HEK293 (cell line): ENCODE results near the gene ARMH4.

Source experiments
- CTCF ChIA-PET: fragments of 350-600 bp; formaldehyde crosslinking; extraction: SDS; loops from one replicate; lab custom pipeline; 2021; ENCODE audit warnings: antibody characterized with exemption; lab: Yijun Ruan, JAX
- POLR2A ChIA-PET: fragments of 300-600 bp; formaldehyde crosslinking; extraction: SDS; loops from one replicate; lab custom pipeline; 2020; ENCODE audit warnings: antibody characterized with exemption, inconsistent platforms; lab: Yijun Ruan, JAX
- H3K27ac ChIP-seq: fragments of 200-500 bp; sonication (Bioruptor generic); 2 replicates; pipeline ENCODE4 v1.5.1; 2014; ENCODE audit warnings: low read depth, low read length, control low read depth, inconsistent platforms; ENCODE audit errors: extremely low read depth
- H3K36me3 ChIP-seq, 2 experiments: fragments of 200-500 bp in 1 of 2; sonication (Bioruptor generic) in 1 of 2; 1 replicate in 1 of 2; 2 replicates in 1 of 2; pipeline ENCODE4 v1.5.1; 2014 to 2017; ENCODE audit warnings: inconsistent platforms in 2 of 2, low read length in 2 of 2; ENCODE audit not compliant: control insufficient read depth in 2 of 2, insufficient read depth in 1 of 2
- H3K4me1 ChIP-seq: fragments of 200-500 bp; sonication (Bioruptor generic); 2 replicates; pipeline ENCODE4 v1.5.1; 2014; ENCODE audit warnings: mild to moderate bottlenecking, low read length, inconsistent platforms; ENCODE audit not compliant: control insufficient read depth, insufficient read depth
- H3K4me3 ChIP-seq: 2 replicates; pipeline ENCODE4 v1.5.1; 2011; ENCODE audit warnings: low read depth, mild to moderate bottlenecking, control low read depth, low read length, moderate library complexity
- H3K9me3 ChIP-seq: fragments of 200-500 bp; sonication (Bioruptor generic); 2 replicates; pipeline ENCODE4 v1.5.1; 2014; ENCODE audit warnings: low read depth, low read length, inconsistent platforms; ENCODE audit not compliant: control insufficient read depth, insufficient read depth
- GLI2 ChIP-seq: fragments of 450-650 bp; formaldehyde crosslinking; IDR thresholded peaks from 2 replicates; pipeline ENCODE4; 2017; ENCODE audit warnings: missing biosample characterization, missing genetic modification characterization, low read depth, borderline replicate concordance
- GLI4 ChIP-seq: fragments of 450-650 bp; formaldehyde crosslinking; IDR thresholded peaks from 2 replicates; pipeline ENCODE4 v1.5.1; 2016; ENCODE audit warnings: missing biosample characterization, missing genetic modification characterization
- SP3 ChIP-seq: fragments of 450-650 bp; formaldehyde crosslinking; IDR thresholded peaks from 2 replicates; pipeline ENCODE4 v1.5.1; 2016; ENCODE audit warnings: missing biosample characterization, missing genetic modification characterization
- YY2 ChIP-seq: fragments of 450-650 bp; formaldehyde crosslinking; IDR thresholded peaks from 2 replicates; pipeline ENCODE4 v1.5.1; 2016; ENCODE audit warnings: missing biosample characterization, missing genetic modification characterization
- ZBTB8A ChIP-seq: fragments of 450-650 bp; formaldehyde crosslinking; IDR thresholded peaks from 2 replicates; pipeline ENCODE4 v1.5.1; 2016; ENCODE audit warnings: missing biosample characterization, missing genetic modification characterization
- ZNF521 ChIP-seq: fragments of 450-650 bp; formaldehyde crosslinking; IDR thresholded peaks from 2 replicates; pipeline ENCODE4 v1.5.1; 2017; ENCODE audit warnings: missing biosample characterization, mild to moderate bottlenecking, missing genetic modification characterization
- ZNF548 ChIP-seq: fragments of 450-650 bp; formaldehyde crosslinking; IDR thresholded peaks from 2 replicates; pipeline ENCODE4 v1.5.1; 2016; ENCODE audit warnings: missing biosample characterization, missing genetic modification characterization
- ZNF555 ChIP-seq: fragments of 450-650 bp; formaldehyde crosslinking; conservative IDR thresholded peaks from 2 replicates; pipeline ENCODE4 v1.5.1; 2017; ENCODE audit warnings: missing biosample characterization, mild to moderate bottlenecking, missing genetic modification characterization, inconsistent platforms
- ZNF707 ChIP-seq: fragments of 450-650 bp; formaldehyde crosslinking; IDR thresholded peaks from 2 replicates; pipeline ENCODE4 v1.5.1; 2016; ENCODE audit warnings: missing biosample characterization, missing genetic modification characterization
- ZNF785 ChIP-seq: fragments of 450-650 bp; formaldehyde crosslinking; IDR thresholded peaks from 2 replicates; pipeline ENCODE4 v1.5.1; 2016; ENCODE audit warnings: missing biosample characterization, missing genetic modification characterization
- TF ChIP-seq, protein P1 (sequence below): fragments of 450-650 bp; formaldehyde crosslinking; conservative IDR thresholded peaks from 2 replicates; pipeline ENCODE4 v1.5.1; 2016; ENCODE audit warnings: low read depth, missing biosample characterization, missing genetic modification characterization
- TF ChIP-seq, protein P2 (sequence below): fragments of 450-650 bp; formaldehyde crosslinking; IDR thresholded peaks from 2 replicates; pipeline ENCODE4 v1.5.1; 2016; ENCODE audit warnings: missing biosample characterization, missing genetic modification characterization
- TF ChIP-seq, protein P3 (sequence below): fragments of 450-650 bp; formaldehyde crosslinking; IDR thresholded peaks from 2 replicates; pipeline ENCODE4 v1.5.1; 2016; ENCODE audit warnings: missing biosample characterization, missing genetic modification characterization

Gene ARMH4

DNA sequence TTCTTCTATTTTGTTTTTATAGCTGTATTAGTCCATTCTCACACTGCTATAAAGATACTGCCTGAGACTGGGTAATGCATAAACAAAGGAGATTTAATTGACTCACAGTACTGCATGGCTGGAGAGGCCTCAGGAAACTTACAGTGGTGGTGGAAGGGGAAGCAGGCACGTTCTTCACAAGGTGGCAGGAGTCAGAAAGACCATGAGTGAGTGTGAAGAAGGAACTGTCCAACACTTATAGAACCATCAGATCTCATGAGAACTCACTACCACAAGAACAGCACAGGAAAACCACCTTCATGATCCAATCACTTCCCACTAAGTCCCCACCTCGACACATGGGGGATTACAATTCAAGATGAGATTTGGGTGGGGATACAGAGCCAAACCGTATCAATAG is 42.3 kb downstream of the ARMH4 start:
- TF ChIP-seq, protein P1, sequence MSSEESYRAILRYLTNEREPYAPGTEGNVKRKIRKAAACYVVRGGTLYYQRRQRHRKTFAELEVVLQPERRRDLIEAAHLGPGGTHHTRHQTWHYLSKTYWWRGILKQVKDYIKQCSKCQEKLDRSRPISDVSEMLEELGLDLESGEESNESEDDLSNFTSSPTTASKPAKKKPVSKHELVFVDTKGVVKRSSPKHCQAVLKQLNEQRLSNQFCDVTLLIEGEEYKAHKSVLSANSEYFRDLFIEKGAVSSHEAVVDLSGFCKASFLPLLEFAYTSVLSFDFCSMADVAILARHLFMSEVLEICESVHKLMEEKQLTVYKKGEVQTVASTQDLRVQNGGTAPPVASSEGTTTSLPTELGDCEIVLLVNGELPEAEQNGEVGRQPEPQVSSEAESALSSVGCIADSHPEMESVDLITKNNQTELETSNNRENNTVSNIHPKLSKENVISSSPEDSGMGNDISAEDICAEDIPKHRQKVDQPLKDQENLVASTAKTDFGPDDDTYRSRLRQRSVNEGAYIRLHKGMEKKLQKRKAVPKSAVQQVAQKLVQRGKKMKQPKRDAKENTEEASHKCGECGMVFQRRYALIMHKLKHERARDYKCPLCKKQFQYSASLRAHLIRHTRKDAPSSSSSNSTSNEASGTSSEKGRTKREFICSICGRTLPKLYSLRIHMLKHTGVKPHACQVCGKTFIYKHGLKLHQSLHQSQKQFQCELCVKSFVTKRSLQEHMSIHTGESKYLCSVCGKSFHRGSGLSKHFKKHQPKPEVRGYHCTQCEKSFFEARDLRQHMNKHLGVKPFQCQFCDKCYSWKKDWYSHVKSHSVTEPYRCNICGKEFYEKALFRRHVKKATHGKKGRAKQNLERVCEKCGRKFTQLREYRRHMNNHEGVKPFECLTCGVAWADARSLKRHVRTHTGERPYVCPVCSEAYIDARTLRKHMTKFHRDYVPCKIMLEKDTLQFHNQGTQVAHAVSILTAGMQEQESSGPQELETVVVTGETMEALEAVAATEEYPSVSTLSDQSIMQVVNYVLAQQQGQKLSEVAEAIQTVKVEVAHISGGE (tag by site-specific recombination): no peak
- TF ChIP-seq, protein P2, sequence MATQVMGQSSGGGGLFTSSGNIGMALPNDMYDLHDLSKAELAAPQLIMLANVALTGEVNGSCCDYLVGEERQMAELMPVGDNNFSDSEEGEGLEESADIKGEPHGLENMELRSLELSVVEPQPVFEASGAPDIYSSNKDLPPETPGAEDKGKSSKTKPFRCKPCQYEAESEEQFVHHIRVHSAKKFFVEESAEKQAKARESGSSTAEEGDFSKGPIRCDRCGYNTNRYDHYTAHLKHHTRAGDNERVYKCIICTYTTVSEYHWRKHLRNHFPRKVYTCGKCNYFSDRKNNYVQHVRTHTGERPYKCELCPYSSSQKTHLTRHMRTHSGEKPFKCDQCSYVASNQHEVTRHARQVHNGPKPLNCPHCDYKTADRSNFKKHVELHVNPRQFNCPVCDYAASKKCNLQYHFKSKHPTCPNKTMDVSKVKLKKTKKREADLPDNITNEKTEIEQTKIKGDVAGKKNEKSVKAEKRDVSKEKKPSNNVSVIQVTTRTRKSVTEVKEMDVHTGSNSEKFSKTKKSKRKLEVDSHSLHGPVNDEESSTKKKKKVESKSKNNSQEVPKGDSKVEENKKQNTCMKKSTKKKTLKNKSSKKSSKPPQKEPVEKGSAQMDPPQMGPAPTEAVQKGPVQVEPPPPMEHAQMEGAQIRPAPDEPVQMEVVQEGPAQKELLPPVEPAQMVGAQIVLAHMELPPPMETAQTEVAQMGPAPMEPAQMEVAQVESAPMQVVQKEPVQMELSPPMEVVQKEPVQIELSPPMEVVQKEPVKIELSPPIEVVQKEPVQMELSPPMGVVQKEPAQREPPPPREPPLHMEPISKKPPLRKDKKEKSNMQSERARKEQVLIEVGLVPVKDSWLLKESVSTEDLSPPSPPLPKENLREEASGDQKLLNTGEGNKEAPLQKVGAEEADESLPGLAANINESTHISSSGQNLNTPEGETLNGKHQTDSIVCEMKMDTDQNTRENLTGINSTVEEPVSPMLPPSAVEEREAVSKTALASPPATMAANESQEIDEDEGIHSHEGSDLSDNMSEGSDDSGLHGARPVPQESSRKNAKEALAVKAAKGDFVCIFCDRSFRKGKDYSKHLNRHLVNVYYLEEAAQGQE (tag by site-specific recombination): peak; percentile 84
- H3K4me3 ChIP-seq: no peak overlapping the region
- CTCF ChIA-PET: interaction anchor here (0.5 to 5.2 kb wide), 13 partner anchors 21 to 510 kb away, joined by 3 to 72 read pairs (median 4); no protein-coding TSS in a partner anchor

DNA sequence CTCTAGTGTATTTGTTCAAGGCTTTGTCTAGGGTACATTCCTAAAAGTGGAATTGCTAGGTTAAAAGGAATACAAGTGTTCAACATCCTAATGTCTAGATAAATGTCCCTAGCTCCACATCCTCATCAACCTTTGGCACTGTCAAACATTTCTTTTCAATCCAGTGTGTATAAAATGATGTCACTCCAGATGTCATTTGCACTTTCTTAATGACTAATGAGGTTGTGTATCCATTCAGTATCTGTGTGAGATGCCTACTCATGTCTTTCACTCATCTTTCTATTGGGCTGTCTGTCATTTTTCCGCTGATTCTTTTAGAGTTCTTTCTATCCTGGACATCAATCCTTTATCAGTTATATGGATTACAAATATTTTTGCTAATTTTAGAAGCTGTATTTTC is 43.3 kb downstream of the ARMH4 start:
- no peaks in the 10 kb centered on the region for H3K36me3 ChIP-seq
- POLR2A ChIA-PET: interaction anchor here (0.6 kb wide), 1 partner anchor 24 kb away, joined by 6 read pairs; no protein-coding TSS in a partner anchor
- H3K27ac ChIP-seq: no peak overlapping the region
- no peaks in the 10 kb centered on the region for H3K9me3 ChIP-seq
- CTCF ChIA-PET: interaction anchor here (0.7 to 5.2 kb wide), 10 partner anchors 10 to 251 kb away, joined by 3 to 72 read pairs (median 4); no protein-coding TSS in a partner anchor
- no peak overlapping the region for H3K4me3 ChIP-seq
- TF ChIP-seq ZNF521 (tag by site-specific recombination): no peak
- no peak for TF ChIP-seq ZBTB8A (tag by site-specific recombination)
- TF ChIP-seq GLI2 (tag by site-specific recombination): no peak
- TF ChIP-seq SP3 (tag by site-specific recombination): no peak
- TF ChIP-seq, protein P3, sequence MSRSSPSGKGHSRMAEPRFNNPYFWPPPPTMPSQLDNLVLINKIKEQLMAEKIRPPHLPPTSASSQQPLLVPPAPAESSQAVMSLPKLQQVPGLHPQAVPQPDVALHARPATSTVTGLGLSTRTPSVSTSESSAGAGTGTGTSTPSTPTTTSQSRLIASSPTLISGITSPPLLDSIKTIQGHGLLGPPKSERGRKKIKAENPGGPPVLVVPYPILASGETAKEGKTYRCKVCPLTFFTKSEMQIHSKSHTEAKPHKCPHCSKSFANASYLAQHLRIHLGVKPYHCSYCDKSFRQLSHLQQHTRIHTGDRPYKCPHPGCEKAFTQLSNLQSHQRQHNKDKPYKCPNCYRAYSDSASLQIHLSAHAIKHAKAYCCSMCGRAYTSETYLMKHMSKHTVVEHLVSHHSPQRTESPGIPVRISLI: no peak
- no peak for TF ChIP-seq YY2 (tag by site-specific recombination)
- TF ChIP-seq GLI4 (tag by site-specific recombination): no peak
- TF ChIP-seq ZNF785 (tag by site-specific recombination): no peak
- no peak for TF ChIP-seq ZNF707
- no peak for TF ChIP-seq ZNF548 (tag by site-specific recombination)
- TF ChIP-seq ZNF555 (tag by site-specific recombination): no peak
- TF ChIP-seq, all 188 proteins: peak for 0
- 0 out of 2 replicates have a peak, but pooled peaks cover 2% of the 10 kb centered on the region for H3K4me1 ChIP-seq

More for the DNA sequence above, 42.3 kb downstream of the ARMH4 start:
- Histone ChIP-seq H3K36me3 (no peaks in the 10 kb centered on the region), H3K27ac (no peak overlapping the region), H3K9me3 (no peaks in the 10 kb centered on the region), H3K4me1 (0 out of 2 replicates have a peak, but pooled peaks cover 2% of the 10 kb centered on the region)
- POLR2A ChIA-PET: interaction anchor here (0.6 kb wide), 1 partner anchor 249 kb away, joined by 3 read pairs; no protein-coding TSS in a partner anchor
